K562 (cell line): ENCODE data around the gene IDH2. TPM values are rescaled to one million over a fixed set of nuclear protein-coding genes. Genes with fewer than 3 reads are reported as not detected.

Source experiments
- LARP7 ChIP-seq: fragments of 450-650 bp; IDR thresholded peaks from 2 replicates; pipeline ENCODE4 v1.6.1; 2016
- MGA ChIP-seq: fragments of 450-650 bp; IDR thresholded peaks from 2 replicates; pipeline ENCODE4 v1.6.1; 2016; ENCODE audit warnings: mild to moderate bottlenecking, moderate library complexity
- MTA3 ChIP-seq: fragments of 450-650 bp; formaldehyde crosslinking; IDR thresholded peaks from 2 replicates; pipeline ENCODE4 v1.6.1; 2017; ENCODE audit warnings: mild to moderate bottlenecking, borderline replicate concordance
- MXI1 ChIP-seq: IDR thresholded peaks from 2 replicates; pipeline ENCODE4 v1.6.1; 2011; ENCODE audit warnings: low read depth, mild to moderate bottlenecking, improper control_type of control experiment, low read length
- PHF20 ChIP-seq: fragments of 450-650 bp; IDR thresholded peaks from 2 replicates; pipeline ENCODE4 v1.6.1; 2018; ENCODE audit not compliant: partially characterized antibody
- SUPT5H ChIP-seq: fragments of 450-650 bp; IDR thresholded peaks from 2 replicates; pipeline ENCODE4 v1.6.1; 2016
- ZBTB17 ChIP-seq: fragments of 450-650 bp; formaldehyde crosslinking; IDR thresholded peaks from 2 replicates; pipeline ENCODE4 v1.4.0; 2020; ENCODE audit warnings: mild to moderate bottlenecking
- ZBTB43 ChIP-seq: sonication (generic); formaldehyde crosslinking; IDR thresholded peaks from 2 replicates; pipeline ENCODE4 v1.8.0; 2023; ENCODE audit warnings: mild to moderate bottlenecking, missing genetic modification reagents
- polyA plus RNA-seq, 8 experiments: library from polyadenylated mRNA; depleted of rRNA in 4 of 8; stranded (reverse) in 5 of 8; unstranded in 3 of 8; fragments of >200 nt; fragmentation: Nextera tagmentation in 2 of 8; fragmentation: Illumina TruSeq in 1 of 8; extraction: Ambion mirVana in 2 of 8; extraction: Trizol in 1 of 8; gene quantifications; 2 replicates each; pipeline versions ENCODE4 v1.2.1 to v1.2.3, GENCODE V29; 2011 to 2014; ENCODE audit warnings: inconsistent platforms in 1 of 8, missing spikeins in 1 of 8
- total RNA-seq, 7 experiments: library from RNA; depleted of rRNA in 6 of 7; stranded (reverse); fragments of >200 nt in 6 of 7; fragmentation: Illumina TruSeq in 2 of 7; extraction: Trizol in 2 of 7; gene quantifications; 2 replicates each; pipeline versions ENCODE4 v1.2.1 to v1.2.3, GENCODE V29; 2011 to 2021; ENCODE audit warnings: low replicate concordance in 1 of 7

The IDH2 gene
- total and polyA plus RNA-seq, 9 of the 15 experiments (the other 6 are each of a cell fraction or from before 2014, with no cell fraction given): 0.70 to 99.9 (median 59.2) TPM

GRCh38 chr15:90059208-90059985 lies 42.9 kb downstream of the IDH2 start (continued):
- peak; percentile 62; the same call in 1 of the 2 replicates for TF ChIP-seq MGA
- TF ChIP-seq ZBTB43 (CRISPR knock-in tag): 0 out of 2 replicates have a peak, but pooled peaks have one; percentile 46
- TF ChIP-seq MXI1: no peak
- 0 out of 2 replicates have a peak, but pooled peaks have one; percentile 24 for TF ChIP-seq SUPT5H
- TF ChIP-seq MTA3: peak; percentile 66; the same call in 1 of the 2 replicates
- TF ChIP-seq PHF20: no peak
- no peak for TF ChIP-seq LARP7
- TF ChIP-seq ZBTB17: 0 out of 2 replicates have a peak, but pooled peaks have one; percentile 45
